HG03139 (cell line): ENCODE results near the gene RNF150.

Experiments
- ATAC-seq: cut with Tn5 transposase; IDR thresholded peaks from one replicate; pipeline ENCODE4 v1.9.1; 2021; ENCODE audit not compliant: unreplicated experiment

RNF150 gene

GRCh38 chr4:141028024-141028529, 105.2 kb downstream of the RNF150 start:
- no peak for ATAC-seq

GRCh38 chr4:141027421-141027820, 105.8 kb downstream of the RNF150 start:
- ATAC-seq, result no peak

GRCh38 chr4:141026900-141027299, 106.4 kb downstream of the RNF150 start:
- no peak for ATAC-seq

- no peak for ATAC-seq
These were observed 110.2 kb downstream of the RNF150 start for GRCh38 chr4:141023051-141023450.

GRCh38 chr4:141022111-141022695, 111.1 kb downstream of the RNF150 start:
- no peak for ATAC-seq

GRCh38 chr4:141021397-141022110, 111.7 kb downstream of the RNF150 start:
- ATAC-seq, result no peak

GRCh38 chr4:141020801-141021261, 112.4 kb downstream of the RNF150 start:
- no peak for ATAC-seq

GRCh38 chr4:141019768-141020167, 113.5 kb downstream of the RNF150 start:
- no peak for ATAC-seq

- no peak for ATAC-seq
These were observed 117.0 kb downstream of the RNF150 start for GRCh38 chr4:141016117-141016798.

GRCh38 chr4:141013899-141014298, 119.4 kb downstream of the RNF150 start:
- ATAC-seq, result no peak

- ATAC-seq, result no peak
These were observed 121.4 kb downstream of the RNF150 start for GRCh38 chr4:141011901-141012315.

GRCh38 chr4:141009931-141010330, 123.3 kb downstream of the RNF150 start:
- no peak for ATAC-seq

- ATAC-seq, result no peak
These were observed 124.1 kb downstream of the RNF150 start for GRCh38 chr4:141009129-141009528.

- no peak for ATAC-seq
These were observed 126.9 kb downstream of the RNF150 start for GRCh38 chr4:141006242-141006802.

- no peak for ATAC-seq
These were observed 128.4 kb downstream of the RNF150 start for GRCh38 chr4:141004823-141005222.

- ATAC-seq, result no peak
These were observed 130.1 kb downstream of the RNF150 start for GRCh38 chr4:141003193-141003592.

GRCh38 chr4:141002323-141002805, 130.9 kb downstream of the RNF150 start:
- ATAC-seq, result no peak

GRCh38 chr4:140996766-140997165, 136.5 kb downstream of the RNF150 start:
- ATAC-seq, result no peak

GRCh38 chr4:140995058-140995457, 138.2 kb downstream of the RNF150 start:
- no peak for ATAC-seq

- no peak for ATAC-seq
These were observed 139.3 kb downstream of the RNF150 start for GRCh38 chr4:140994015-140994414.

GRCh38 chr4:140993370-140993769, 139.9 kb downstream of the RNF150 start:
- ATAC-seq, result no peak
